HUES64 (cell line): ENCODE data around the gene EEPD1.

Experiments used
- H3K27ac ChIP-seq: 2 replicates; pipeline ENCODE4 v1.7.0; 2013; ENCODE audit warnings: low read depth, low read length, inconsistent platforms
- H3K27me3 ChIP-seq: 2 replicates; pipeline ENCODE4 v1.6.1; 2013; ENCODE audit warnings: mild to moderate bottlenecking, low read length; ENCODE audit not compliant: insufficient read depth
- H3K36me3 ChIP-seq: 2 replicates; pipeline ENCODE4 v1.6.1; 2013; ENCODE audit warnings: mild to moderate bottlenecking, low read length; ENCODE audit not compliant: insufficient read depth
- H3K4me1 ChIP-seq: 2 replicates; pipeline ENCODE4 v1.6.1; 2013; ENCODE audit warnings: mild to moderate bottlenecking, low read length, moderate library complexity; ENCODE audit not compliant: insufficient read depth
- H3K4me3 ChIP-seq: 2 replicates; pipeline ENCODE4 v1.5.1; 2013; ENCODE audit warnings: mild to moderate bottlenecking, low read length, moderate library complexity
- H3K9ac ChIP-seq: 2 replicates; pipeline ENCODE4 v1.6.1; 2013; ENCODE audit warnings: mild to moderate bottlenecking, low read depth, low read length
- H3K9me3 ChIP-seq: 2 replicates; pipeline ENCODE4 v1.6.1; 2013; ENCODE audit warnings: low read depth, low read length; ENCODE audit not compliant: insufficient read depth
- WGBS: fragments of 150-250, 120-280 bp; methylation state at CpG from one replicate; pipeline ENCODE4 v1.1.7; 2013; ENCODE audit warnings: missing lambda C conversion rate; 5-methylcytosine and 5-hydroxymethylcytosine counted together

Gene EEPD1

GRCh38 chr7:36279200-36279925 is 126.3 kb downstream of the EEPD1 start:
- H3K9me3 ChIP-seq, result no peaks in the 10 kb centered on the region
- H3K36me3 ChIP-seq, result no peaks in the 10 kb centered on the region
- H3K4me1 ChIP-seq, result peaks cover 80% of the 10 kb centered on the region
- WGBS, result 77% methylated on average over 9 of the region's 9 CpGs
- H3K27me3 ChIP-seq, result no peaks in the 10 kb centered on the region
- no peak overlapping the region for H3K9ac ChIP-seq
- H3K27ac ChIP-seq, result no peak overlapping the region; the same call in 1 of the 2 replicates
- no peak overlapping the region for H3K4me3 ChIP-seq

DNA sequence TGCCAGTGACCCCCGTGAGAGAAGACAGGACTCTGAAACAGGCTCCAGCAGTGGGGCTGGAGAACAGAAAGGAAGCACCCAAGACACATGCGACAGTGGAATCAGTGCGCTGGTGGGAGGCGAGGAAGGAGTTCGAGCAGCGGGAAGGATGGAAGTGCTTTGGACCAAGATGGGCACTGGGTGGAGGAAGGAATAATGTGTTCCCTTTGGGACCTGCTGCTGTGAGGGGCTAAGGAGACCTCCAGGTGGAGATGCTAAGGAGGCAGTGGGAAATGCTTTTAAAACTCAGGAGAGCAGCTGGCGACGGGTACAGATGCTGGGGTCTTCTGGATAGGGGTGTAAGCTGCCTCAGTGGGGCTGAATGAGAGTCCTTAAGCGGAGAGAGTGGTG is 126.9 kb downstream of the EEPD1 start:
- 83% methylated on average over 9 of the region's 9 CpGs for WGBS
- no peak overlapping the region for H3K9ac ChIP-seq
- H3K27me3 ChIP-seq, result no peaks in the 10 kb centered on the region
- H3K27ac ChIP-seq, result peak overlapping the region; percentile 95; the same call in 1 of the 2 replicates
- no peaks in the 10 kb centered on the region for H3K9me3 ChIP-seq
- peaks cover 77% of the 10 kb centered on the region for H3K4me1 ChIP-seq
- no peaks in the 10 kb centered on the region for H3K36me3 ChIP-seq
- no peak overlapping the region for H3K4me3 ChIP-seq

GRCh38 chr7:36280840-36281812 is 128.1 kb downstream of the EEPD1 start:
- Histone ChIP-seq H3K27ac (peak overlapping the region; percentile 95), H3K4me3 (peak overlapping the region; percentile 32), H3K4me1 (peaks cover 74% of the 10 kb centered on the region), H3K9me3 (no peaks in the 10 kb centered on the region), H3K9ac (peak overlapping the region; percentile 71), H3K36me3 (no peaks in the 10 kb centered on the region), H3K27me3 (no peaks in the 10 kb centered on the region)
- WGBS, result 4% methylated on average over 16 of the region's 18 CpGs

DNA sequence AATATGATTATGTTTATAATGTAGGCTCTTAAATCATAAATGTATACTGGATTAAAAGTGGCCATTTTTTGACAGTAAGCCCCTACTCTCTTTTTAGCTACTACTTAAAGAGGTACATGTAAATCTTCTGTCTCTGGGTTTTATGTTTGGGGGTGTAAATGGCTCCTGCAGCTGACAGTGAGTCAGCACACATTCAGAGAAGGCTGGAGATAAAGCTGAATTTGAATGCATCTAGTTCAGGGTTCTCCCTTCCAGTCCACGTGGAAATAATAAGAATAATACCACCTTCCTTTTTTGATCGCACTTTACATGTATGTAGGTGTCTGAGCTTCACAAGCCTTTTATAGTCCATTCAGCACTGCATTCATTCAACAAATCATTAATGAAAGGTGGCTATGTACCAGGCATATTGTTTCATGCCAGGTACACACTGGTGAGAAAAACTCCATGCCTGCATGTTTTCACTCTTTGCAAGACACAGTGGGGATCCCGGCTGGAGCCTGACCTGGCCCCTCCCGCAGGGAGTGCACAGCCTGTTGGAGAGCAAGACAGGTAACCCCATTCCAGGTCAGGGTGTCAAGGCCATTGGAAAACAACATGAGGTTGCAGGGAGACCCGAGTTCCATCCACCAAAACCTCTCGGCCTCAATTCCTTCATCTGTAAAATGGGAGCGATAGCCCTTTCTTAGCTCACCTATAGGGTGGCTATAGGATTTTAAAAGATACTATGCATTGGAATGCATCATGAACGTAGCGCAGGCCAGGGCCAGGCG is 129.1 kb downstream of the EEPD1 start:
- Histone ChIP-seq H3K4me3 (peak overlapping the region; percentile 32; the same call in 1 of the 2 replicates), H3K4me1 (peaks cover 65% of the 10 kb centered on the region), H3K9me3 (no peaks in the 10 kb centered on the region), H3K36me3 (no peaks in the 10 kb centered on the region), H3K9ac (peak overlapping the region; percentile 71; the same call in 1 of the 2 replicates), H3K27ac (peak overlapping the region; percentile 95), H3K27me3 (no peaks in the 10 kb centered on the region)
- 86% methylated on average over 8 of the region's 10 CpGs for WGBS

GRCh38 chr7:36283181-36283580 is 130.1 kb downstream of the EEPD1 start:
- WGBS, result 72% methylated on average over 9 of the region's 9 CpGs
- no peak overlapping the region for H3K27ac ChIP-seq

GRCh38 chr7:36283711-36284130 is 130.7 kb downstream of the EEPD1 start:
- H3K4me1 ChIP-seq, result peaks cover 58% of the 10 kb centered on the region
- no peaks in the 10 kb centered on the region for H3K9me3 ChIP-seq
- no peaks in the 10 kb centered on the region for H3K36me3 ChIP-seq
- no peak overlapping the region for H3K27ac ChIP-seq
- no peak overlapping the region for H3K4me3 ChIP-seq
- WGBS, result 80% methylated on average over 7 of the region's 7 CpGs
- H3K9ac ChIP-seq, result no peak overlapping the region
- no peaks in the 10 kb centered on the region for H3K27me3 ChIP-seq

More at GRCh38 chr7:36283181-36283580, 130.1 kb downstream of the EEPD1 start:
- peaks cover 63% of the 10 kb centered on the region for H3K4me1 ChIP-seq
- no peak overlapping the region for H3K4me3 ChIP-seq
- no peaks in the 10 kb centered on the region for H3K27me3 ChIP-seq
- H3K9me3 ChIP-seq, result no peaks in the 10 kb centered on the region
- H3K36me3 ChIP-seq, result no peaks in the 10 kb centered on the region
- no peak overlapping the region for H3K9ac ChIP-seq

- Histone ChIP-seq H3K9me3 (no peaks in the 10 kb centered on the region), H3K27ac (no peak overlapping the region), H3K4me3 (no peak overlapping the region), H3K4me1 (peaks cover 50% of the 10 kb centered on the region), H3K27me3 (no peaks in the 10 kb centered on the region), H3K9ac (no peak overlapping the region), H3K36me3 (no peaks in the 10 kb centered on the region)
- 88% methylated on average over 19 of the region's 19 CpGs for WGBS
Measured at GRCh38 chr7:36284456-36285090, 131.5 kb downstream of the EEPD1 start.

DNA sequence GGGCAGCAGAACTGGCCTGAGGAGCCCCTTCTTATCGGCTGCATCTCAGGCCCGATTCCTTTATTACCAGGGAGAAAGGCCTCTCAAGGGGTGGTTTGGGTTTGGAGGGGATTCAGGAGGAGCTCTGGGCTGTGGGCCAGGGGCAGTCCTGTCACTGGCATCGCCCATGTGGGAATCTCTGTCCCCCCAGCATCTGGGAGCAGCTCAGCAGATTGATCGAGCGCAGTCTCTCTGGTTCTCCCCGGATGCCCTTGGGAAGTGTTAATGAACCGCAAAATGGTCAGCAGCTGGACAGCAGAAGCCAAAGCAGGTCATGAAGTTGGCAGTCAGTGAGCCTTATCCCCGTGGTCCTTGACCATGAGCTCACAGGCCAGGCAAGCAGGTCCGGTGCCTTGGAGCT is 132.2 kb downstream of the EEPD1 start:
- no peaks in the 10 kb centered on the region for H3K9me3 ChIP-seq
- WGBS, result 89% methylated on average over 9 of the region's 9 CpGs
- no peak overlapping the region for H3K27ac ChIP-seq
- H3K9ac ChIP-seq, result no peak overlapping the region
- H3K4me1 ChIP-seq, result peaks cover 43% of the 10 kb centered on the region
- no peak overlapping the region for H3K4me3 ChIP-seq
- no peaks in the 10 kb centered on the region for H3K36me3 ChIP-seq
- no peaks in the 10 kb centered on the region for H3K27me3 ChIP-seq

DNA sequence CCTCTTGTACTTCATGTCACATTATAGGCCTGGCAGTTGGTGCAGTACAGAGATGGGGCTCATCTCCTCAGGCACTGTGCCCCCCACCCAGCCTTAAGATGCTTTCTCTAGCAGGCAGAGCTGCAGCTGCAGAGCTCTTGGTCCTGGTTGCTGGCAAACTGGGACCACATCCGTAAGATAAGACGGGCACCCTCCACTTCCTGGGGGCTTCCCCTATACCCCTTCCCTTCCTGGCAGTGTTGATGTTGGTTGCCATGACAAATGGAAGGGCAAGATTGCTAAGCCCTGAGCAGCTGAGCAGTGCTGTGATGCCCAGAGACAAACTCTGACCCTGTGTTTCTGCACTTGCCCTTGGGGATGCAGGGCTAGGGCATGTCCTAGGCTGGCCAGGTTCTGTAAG is 133.2 kb downstream of the EEPD1 start:
- Histone ChIP-seq H3K4me1 (peaks cover 34% of the 10 kb centered on the region), H3K9me3 (no peaks in the 10 kb centered on the region), H3K4me3 (no peak overlapping the region), H3K27me3 (no peaks in the 10 kb centered on the region), H3K36me3 (no peaks in the 10 kb centered on the region), H3K27ac (no peak overlapping the region), H3K9ac (no peak overlapping the region)
- 92% methylated on average over 2 of the region's 2 CpGs for WGBS

DNA sequence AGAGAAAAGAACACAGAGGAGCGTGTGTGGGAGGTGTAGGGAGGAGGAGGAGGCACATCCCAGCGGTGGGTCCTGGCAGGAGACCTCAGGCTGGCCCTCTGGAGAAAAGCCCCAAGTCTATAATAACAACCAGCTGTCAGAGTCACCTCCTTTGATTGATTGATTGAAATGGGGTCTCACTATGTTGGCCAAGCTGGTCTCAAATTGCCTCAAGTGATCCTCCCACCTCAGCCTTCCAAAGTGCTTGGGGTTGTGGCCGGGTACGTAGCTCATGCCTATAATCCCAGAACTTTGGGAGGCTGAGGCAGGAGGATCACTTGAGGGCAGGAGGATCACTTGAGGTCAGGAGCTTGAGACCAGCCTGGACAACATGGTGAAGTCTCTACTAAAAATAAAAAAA is 133.6 kb downstream of the EEPD1 start:
- no peaks in the 10 kb centered on the region for H3K9me3 ChIP-seq
- no peaks in the 10 kb centered on the region for H3K27me3 ChIP-seq
- no peak overlapping the region for H3K9ac ChIP-seq
- H3K36me3 ChIP-seq, result no peaks in the 10 kb centered on the region
- no peak overlapping the region for H3K4me3 ChIP-seq
- peaks cover 30% of the 10 kb centered on the region for H3K4me1 ChIP-seq
- WGBS, result 94% methylated on average over 4 of the region's 4 CpGs
- H3K27ac ChIP-seq, result no peak overlapping the region
